ENCODE results near the gene ERMARD.

GRCh38 chr6:169755162-169755561 lies 3.7 kb downstream of the ERMARD start:
- no peak for TF ChIP-seq CTCF (IDR thresholded peaks at IDR 0.05)
- no peak for TF ChIP-seq POLR2A (IDR thresholded peaks at IDR 0.05)

Measured in right lobe of liver (tissue), 4 donors.